HFFc6 (cell line): ENCODE results near the gene TMEM186. TPM values are rescaled to one million over a fixed set of nuclear protein-coding genes. Genes with fewer than 3 reads are reported as not detected.
A peak's percentile ranks its signal among the peaks of the same experiment; 100 is the strongest.

Source experiments
- DNase-seq: peaks from one replicate; pipeline ENCODE4 v3.0.0-alpha.2; 2018
- H3K27ac Mint-ChIP-seq: 2 replicates; pipeline ENCODE4 v1.8.0; 2020; ENCODE audit warnings: mild to moderate bottlenecking, mixed read lengths
- H3K27me3 Mint-ChIP-seq: 2 replicates; pipeline ENCODE4 v1.8.0; 2021; ENCODE audit warnings: mild to moderate bottlenecking, moderate library complexity, mixed read lengths; ENCODE audit not compliant: insufficient read depth
- H3K36me3 Mint-ChIP-seq: 2 replicates; pipeline ENCODE4 v1.8.0; 2021; ENCODE audit warnings: low read depth, mixed read lengths
- H3K4me1 Mint-ChIP-seq: 2 replicates; pipeline ENCODE4 v1.8.0; 2020; ENCODE audit warnings: low read depth, mixed read lengths
- H3K4me3 Mint-ChIP-seq: 2 replicates; pipeline ENCODE4 v1.8.0; 2020; ENCODE audit warnings: mild to moderate bottlenecking, moderate library complexity, mixed read lengths
- H3K9me3 Mint-ChIP-seq: 2 replicates; pipeline ENCODE4 v1.8.0; 2020; ENCODE audit warnings: mild to moderate bottlenecking, mixed read lengths
- CTCF ChIP-seq: fragments of 200-600 bp; sonication (generic); IDR thresholded peaks from 2 replicates; pipeline ENCODE4 v1.5.0; 2021; ENCODE audit warnings: antibody characterized with exemption, mild to moderate bottlenecking
- total RNA-seq, 6 experiments: library from RNA; stranded (reverse); fragmentation: NEBNext Ultra II Directional; extraction: Animal tissue kit (Norgen Biotek cat#: 25700); gene quantifications; 2 replicates in 1 of 6; 3 replicates in 5 of 6; pipeline ENCODE4 v1.2.3, GENCODE V29; 2021

Gene TMEM186
- total RNA-seq, 6 experiments from 2014 or later, result 5.2 to 9.1 (median 6.9) TPM

DNA sequence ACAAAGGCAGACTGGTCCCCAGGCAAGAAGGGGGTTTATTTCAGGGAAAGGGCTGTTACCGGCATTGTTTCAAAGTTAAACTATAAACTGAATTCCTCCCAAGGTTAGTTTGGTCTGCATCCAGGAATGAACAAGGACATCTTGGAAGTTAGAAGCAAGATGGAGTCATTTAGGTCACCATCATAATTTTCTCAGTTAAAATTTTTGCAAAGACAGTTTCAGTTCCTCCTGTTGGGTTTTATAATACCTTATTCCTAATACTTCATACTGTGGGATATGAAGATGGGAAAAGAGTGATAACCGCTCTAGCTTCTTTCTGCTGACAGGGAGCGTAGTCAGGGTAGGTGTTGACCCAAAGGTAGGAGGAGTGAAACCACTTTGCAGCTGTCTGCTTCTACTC, 25.0 kb upstream of the TMEM186 start:
- Mint-ChIP-seq H3K27ac (peak overlapping the region; percentile 20), H3K27me3 (peaks cover 2% of the 10 kb centered on the region; the same call in 1 of the 2 replicates), H3K4me1 (peaks cover 4% of the 10 kb centered on the region; the same call in 1 of the 2 replicates), H3K36me3 (peaks cover 26% of the 10 kb centered on the region), H3K9me3 (no peaks in the 10 kb centered on the region), H3K4me3 (no peak overlapping the region)
- no peak for DNase-seq
- no peak for TF ChIP-seq CTCF

DNA sequence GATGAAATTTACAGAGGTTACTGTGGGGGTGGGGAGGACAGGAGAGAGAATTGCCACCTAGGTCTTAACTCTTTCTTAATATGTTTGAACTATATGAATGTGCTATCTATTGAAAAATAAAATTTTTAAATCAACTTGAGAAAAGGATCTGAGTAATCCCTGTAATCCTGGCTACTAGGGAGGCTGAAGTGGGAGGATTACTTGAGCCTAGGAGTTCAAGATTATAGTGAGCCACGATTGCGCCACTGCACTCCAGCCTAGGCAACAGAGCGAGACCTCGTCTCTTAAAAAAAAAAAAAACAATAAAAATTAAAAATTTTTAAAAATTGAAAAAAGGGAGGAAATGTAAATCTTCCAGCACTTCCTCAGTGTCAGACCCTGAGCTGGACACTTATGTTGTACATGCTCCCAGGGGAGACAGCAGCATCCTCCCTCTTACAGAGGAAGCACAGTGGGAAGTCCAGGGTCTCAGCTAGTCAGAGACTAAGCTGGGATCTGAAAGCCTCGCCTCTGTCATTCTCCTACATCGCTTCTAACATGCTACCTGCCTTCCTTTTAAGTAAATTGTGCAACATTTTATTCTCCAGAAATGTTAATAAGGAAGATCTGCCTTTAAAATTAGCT, 22.1 kb upstream of the TMEM186 start:
- H3K4me3 Mint-ChIP-seq, result no peak overlapping the region
- H3K4me1 Mint-ChIP-seq, result peaks cover 10% of the 10 kb centered on the region; the same call in 1 of the 2 replicates
- H3K27ac Mint-ChIP-seq, result no peak overlapping the region
- peaks cover 2% of the 10 kb centered on the region; the same call in 1 of the 2 replicates for H3K27me3 Mint-ChIP-seq
- H3K36me3 Mint-ChIP-seq, result peaks cover 38% of the 10 kb centered on the region
- DNase-seq, result no peak
- TF ChIP-seq CTCF, result no peak
- H3K9me3 Mint-ChIP-seq, result no peaks in the 10 kb centered on the region

- no peak for TF ChIP-seq CTCF
- 0 out of 2 replicates have a peak overlapping the region, but pooled peaks have one; percentile 13 for H3K27ac Mint-ChIP-seq
- H3K4me3 Mint-ChIP-seq, result no peak overlapping the region
- DNase-seq, result no peak
- H3K9me3 Mint-ChIP-seq, result no peaks in the 10 kb centered on the region
- H3K36me3 Mint-ChIP-seq, result peaks cover 37% of the 10 kb centered on the region
- H3K27me3 Mint-ChIP-seq, result peaks cover 2% of the 10 kb centered on the region; the same call in 1 of the 2 replicates
- H3K4me1 Mint-ChIP-seq, result peaks cover 10% of the 10 kb centered on the region; the same call in 1 of the 2 replicates
Measured at GRCh38 chr16:8818504-8819270, 21.2 kb upstream of the TMEM186 start.

DNA sequence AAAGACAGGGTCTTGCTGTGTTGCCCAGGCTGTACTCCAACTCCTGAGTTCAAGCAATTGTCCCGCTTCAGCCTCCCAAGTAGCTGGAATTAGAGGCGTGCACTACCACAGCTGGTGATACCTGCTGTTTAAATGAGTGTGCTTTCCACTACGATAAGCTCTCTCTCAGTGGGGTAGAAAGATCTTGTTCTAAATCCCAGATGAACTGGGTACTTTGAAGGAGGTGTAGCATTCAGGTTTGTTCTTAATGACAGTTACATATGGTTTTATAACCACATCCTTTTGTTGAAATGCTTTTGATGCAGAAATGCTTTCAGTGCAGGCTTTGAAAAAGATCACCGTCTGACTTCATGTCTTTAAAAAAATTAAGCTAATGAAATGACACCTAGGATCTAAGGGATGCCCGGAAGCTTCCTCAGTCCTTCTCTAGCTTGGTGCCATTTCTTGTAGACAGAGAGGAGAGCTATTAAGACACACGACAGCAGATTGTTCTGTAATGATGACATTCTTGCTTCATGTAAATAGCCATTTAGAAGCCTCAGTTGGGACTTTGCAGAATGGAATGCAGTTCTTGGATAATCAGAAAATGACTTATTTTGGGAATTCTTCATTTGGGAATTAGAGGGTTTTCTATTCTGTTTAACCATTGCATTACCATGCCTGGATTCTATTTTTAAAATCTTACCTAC, 19.7 kb upstream of the TMEM186 start:
- peak overlapping the region; percentile 65 for H3K27ac Mint-ChIP-seq
- peaks cover 9% of the 10 kb centered on the region; the same call in 1 of the 2 replicates for H3K4me1 Mint-ChIP-seq
- H3K27me3 Mint-ChIP-seq, result peaks cover 2% of the 10 kb centered on the region; the same call in 1 of the 2 replicates
- DNase-seq, result no peak
- no peaks in the 10 kb centered on the region for H3K9me3 Mint-ChIP-seq
- peaks cover 43% of the 10 kb centered on the region for H3K36me3 Mint-ChIP-seq
- TF ChIP-seq CTCF, result no peak
- H3K4me3 Mint-ChIP-seq, result no peak overlapping the region

- TF ChIP-seq CTCF, result no peak
- H3K4me3 Mint-ChIP-seq, result no peak overlapping the region
- peaks cover 6% of the 10 kb centered on the region; the same call in 1 of the 2 replicates for H3K4me1 Mint-ChIP-seq
- H3K27me3 Mint-ChIP-seq, result no peaks in the 10 kb centered on the region
- H3K36me3 Mint-ChIP-seq, result peaks cover 49% of the 10 kb centered on the region
- DNase-seq, result no peak
- no peaks in the 10 kb centered on the region for H3K9me3 Mint-ChIP-seq
- no peak overlapping the region for H3K27ac Mint-ChIP-seq
Measured at GRCh38 chr16:8814095-8814806, 16.8 kb upstream of the TMEM186 start.
